GM18858 (cell line): ENCODE measurements around the gene PM20D2.

ENCODE experiments used
- ATAC-seq: cut with Tn5 transposase; IDR thresholded peaks from one replicate; pipeline ENCODE4 v1.9.1; 2021; ENCODE audit not compliant: unreplicated experiment

The PM20D2 gene

GRCh38 chr6:89144354-89144906 is 1.4 kb upstream of the PM20D2 start:
- no peak for ATAC-seq

- peak; percentile 50 for ATAC-seq
Observed at GRCh38 chr6:89145091-89145955, 532 bp upstream of the PM20D2 start.

- peak; percentile 22 for ATAC-seq
Observed at GRCh38 chr6:89146718-89147700, 1.2 kb downstream of the PM20D2 start.

GRCh38 chr6:89148016-89148750 is 2.3 kb downstream of the PM20D2 start:
- no peak for ATAC-seq

GRCh38 chr6:89154131-89154530 is 8.3 kb downstream of the PM20D2 start:
- no peak for ATAC-seq

- no peak for ATAC-seq
Observed at GRCh38 chr6:89160331-89161092, 14.7 kb downstream of the PM20D2 start.

GRCh38 chr6:89161326-89162046 is 15.6 kb downstream of the PM20D2 start:
- no peak for ATAC-seq

GRCh38 chr6:89162047-89162371 is 16.2 kb downstream of the PM20D2 start:
- ATAC-seq, result no peak

- no peak for ATAC-seq
Observed at GRCh38 chr6:89172131-89172530, 26.3 kb downstream of the PM20D2 start.

GRCh38 chr6:89173634-89174033 is 27.8 kb downstream of the PM20D2 start:
- no peak for ATAC-seq

GRCh38 chr6:89180112-89180511 is 34.3 kb downstream of the PM20D2 start:
- ATAC-seq, result no peak

- no peak for ATAC-seq
Observed at GRCh38 chr6:89180971-89181370, 35.1 kb downstream of the PM20D2 start.

- no peak for ATAC-seq
Observed at GRCh38 chr6:89183294-89183693, 37.4 kb downstream of the PM20D2 start.

GRCh38 chr6:89184344-89184743 is 38.5 kb downstream of the PM20D2 start:
- no peak for ATAC-seq

- ATAC-seq, result no peak
Observed at GRCh38 chr6:89186762-89187161, 40.9 kb downstream of the PM20D2 start.

- ATAC-seq, result no peak
Observed at GRCh38 chr6:89187504-89187903, 41.6 kb downstream of the PM20D2 start.

- ATAC-seq, result no peak
Observed at GRCh38 chr6:89190741-89191140, 44.9 kb downstream of the PM20D2 start.

- ATAC-seq, result no peak
Observed at GRCh38 chr6:89194559-89194958, 48.7 kb downstream of the PM20D2 start.

- no peak for ATAC-seq
Observed at GRCh38 chr6:89197141-89197540, 51.3 kb downstream of the PM20D2 start.
